ENCODE measurements around the gene FBXO28.
"Not testable (repeated sequence)": the region's sequence is repeated elsewhere in the genome, so short reads cannot be mapped to it uniquely, and the experiment has no call there.

The FBXO28 gene

DNA sequence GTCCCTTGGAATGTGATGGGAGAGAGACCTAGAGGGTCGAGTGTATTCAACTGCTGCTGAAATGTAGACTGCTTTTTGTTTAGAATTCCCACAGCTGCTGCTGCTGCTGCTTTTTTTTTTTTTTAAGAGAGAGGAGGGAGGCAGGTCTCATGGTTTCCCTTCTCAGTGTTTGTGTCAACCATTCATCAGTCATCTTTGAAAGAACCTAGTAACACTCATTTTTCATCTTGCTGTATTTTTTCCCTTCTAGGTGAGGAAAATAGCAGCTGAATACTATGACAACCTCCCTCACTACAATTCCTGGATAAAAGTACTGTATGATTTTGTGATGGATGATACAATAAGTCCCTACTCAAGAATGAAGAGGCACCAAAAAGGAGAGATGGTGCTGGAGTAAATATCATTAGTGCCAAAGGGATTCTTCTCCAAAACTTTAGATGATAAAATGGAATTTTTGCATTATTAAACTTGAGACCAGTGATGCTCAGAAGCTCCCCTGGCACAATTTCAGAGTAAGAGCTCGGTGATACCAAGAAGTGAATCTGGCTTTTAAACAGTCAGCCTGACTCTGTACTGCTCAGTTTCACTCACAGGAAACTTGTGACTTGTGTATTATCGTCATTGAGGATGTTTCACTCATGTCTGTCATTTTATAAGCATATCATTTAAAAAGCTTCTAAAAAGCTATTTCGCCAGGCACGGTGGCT, 78.3 kb downstream of the FBXO28 start:
- no peak for DNase-seq

DNA sequence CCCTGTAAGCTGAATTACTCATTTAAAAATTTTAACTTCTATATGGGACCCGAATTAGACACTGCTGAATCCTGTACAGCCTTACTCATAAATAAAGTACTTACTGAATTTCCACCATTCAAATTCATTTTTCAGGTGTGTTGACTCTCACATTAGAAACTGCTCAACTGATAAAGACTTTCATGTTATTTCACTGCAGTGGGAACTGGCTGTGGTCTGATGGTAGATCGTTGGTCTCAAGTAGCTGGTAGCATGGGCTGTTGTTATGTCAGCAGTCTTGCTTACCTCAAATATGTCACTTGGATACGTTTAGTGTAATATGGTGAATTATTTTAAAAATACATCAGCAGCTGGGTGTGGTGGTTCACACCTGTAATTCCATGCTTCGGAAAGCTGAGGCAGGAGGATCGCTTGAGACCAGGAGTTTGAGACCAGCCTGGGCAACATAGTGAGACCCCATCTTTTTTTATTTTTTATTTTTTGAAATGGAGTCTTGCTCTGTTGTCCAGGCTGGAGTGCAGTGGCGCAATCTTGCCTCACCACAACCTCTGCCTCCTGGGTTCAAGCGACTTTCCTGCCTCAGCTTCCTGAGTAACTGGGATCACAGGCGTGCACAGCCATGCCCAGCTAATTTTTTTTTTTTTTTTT, 79.5 kb downstream of the FBXO28 start:
- no peak for DNase-seq

DNA sequence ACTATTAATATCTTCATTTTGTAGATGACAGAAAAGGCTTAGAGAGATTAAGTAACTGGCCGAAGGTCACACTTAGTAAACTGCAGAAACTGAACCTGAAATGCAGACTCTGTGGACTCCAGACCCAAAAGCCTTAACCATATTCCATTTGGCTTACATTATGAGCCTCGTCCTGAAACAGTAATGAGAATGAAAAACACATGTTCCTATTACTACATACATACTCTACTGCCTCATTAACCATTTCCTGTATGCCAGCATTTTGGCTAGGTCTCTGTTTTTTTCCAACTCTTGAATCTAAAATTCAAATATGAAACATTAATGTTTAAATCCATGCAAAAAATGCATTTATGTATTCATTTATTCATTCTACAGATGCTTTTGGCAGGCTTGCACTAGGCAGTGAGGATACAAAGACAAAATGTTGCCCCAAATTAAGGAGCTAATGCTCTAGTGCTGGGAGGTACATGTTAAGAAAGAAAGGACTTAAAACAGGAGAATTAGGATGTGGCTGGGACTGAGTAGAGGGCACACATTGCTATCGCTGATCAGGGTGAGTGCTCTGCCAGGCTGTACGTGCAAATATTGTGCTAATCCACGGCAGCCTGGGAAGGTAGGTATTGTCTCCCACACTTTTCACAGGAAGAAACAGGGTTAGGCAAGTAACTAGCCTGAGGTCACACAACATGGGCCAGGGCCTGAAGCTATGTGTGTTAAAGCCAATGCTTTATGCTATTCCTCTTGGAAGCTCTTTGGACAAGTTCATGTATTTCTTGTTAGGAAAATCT, 83.1 kb downstream of the FBXO28 start:
- no peak for DNase-seq

DNA sequence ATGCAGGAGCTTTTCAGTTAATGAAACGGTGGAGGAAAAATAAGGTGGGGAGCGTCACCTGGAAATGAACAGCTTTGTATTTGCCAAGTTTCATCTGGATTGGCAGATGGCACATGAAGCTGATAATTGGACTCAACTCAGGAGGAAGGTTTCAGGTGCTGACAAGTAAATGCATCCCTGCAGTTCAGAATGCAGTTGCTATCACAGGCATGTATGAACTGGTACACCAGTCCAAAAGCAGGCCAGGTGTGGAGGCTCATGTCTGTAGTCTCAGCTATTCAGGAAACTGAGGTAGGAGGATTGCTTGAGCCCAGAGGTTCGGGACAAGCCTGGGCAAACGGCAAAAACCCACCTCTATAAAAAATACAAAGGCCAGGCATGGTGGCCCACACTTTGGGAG, 84.7 kb downstream of the FBXO28 start:
- no peak for DNase-seq

DNA sequence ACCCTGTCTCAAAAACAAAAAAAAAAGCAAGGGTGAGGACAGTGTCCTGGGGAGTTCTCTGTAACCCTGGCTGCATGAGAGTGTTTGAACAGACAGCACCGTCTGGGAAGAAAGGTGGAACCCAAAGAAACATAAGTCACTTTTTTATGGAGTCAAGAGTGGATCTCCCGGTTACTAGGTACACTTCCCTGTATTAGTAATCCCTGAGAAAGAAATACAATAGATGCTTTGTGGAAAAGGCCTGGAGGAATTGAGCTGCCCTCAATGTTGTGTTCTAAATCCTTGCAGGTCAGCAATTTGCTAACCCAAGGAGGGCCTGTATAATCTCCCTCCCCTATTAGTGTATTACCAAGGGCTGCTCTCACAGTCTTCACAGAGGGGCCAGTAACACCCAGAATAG, 85.8 kb downstream of the FBXO28 start:
- DNase-seq = no peak

DNA sequence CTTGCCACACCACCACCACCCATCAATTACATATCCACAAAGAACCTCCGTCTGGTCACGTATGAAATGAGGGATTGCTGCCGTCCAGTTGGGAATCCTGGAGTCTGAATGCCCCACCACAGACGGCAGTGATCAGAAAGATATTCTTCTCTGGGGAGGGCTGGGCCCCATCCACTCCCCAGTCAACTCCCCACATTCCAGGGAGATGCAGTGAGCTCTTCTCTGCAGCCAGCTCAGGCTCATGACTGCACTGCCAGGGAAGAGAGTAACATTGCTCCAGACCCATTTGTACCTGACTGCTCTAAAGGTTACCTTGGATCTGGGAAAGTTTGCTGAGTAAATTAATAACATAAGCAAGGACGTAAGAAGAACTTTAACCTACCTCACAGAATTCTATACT, 87.5 kb downstream of the FBXO28 start:
- no peak for DNase-seq

DNA sequence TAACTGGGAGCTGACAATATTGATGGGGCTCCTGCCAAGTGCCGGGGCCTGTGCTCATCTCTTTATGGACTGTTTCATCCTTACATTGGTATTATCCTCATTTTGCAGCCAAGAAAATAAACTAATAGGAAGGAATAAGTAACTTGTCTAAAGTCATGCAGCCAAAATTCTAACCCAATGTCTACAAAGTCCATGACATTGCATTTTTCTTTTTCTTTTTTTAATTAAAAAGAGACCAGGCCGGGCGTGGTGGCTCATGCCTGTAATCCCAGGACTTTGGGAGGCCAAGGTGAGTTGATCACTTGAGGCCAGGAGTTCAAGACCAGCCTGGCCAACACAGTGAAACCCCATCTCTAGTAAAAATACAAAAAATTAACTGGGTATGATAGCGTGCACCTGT, 87.9 kb downstream of the FBXO28 start:
- no peak for DNase-seq

DNA sequence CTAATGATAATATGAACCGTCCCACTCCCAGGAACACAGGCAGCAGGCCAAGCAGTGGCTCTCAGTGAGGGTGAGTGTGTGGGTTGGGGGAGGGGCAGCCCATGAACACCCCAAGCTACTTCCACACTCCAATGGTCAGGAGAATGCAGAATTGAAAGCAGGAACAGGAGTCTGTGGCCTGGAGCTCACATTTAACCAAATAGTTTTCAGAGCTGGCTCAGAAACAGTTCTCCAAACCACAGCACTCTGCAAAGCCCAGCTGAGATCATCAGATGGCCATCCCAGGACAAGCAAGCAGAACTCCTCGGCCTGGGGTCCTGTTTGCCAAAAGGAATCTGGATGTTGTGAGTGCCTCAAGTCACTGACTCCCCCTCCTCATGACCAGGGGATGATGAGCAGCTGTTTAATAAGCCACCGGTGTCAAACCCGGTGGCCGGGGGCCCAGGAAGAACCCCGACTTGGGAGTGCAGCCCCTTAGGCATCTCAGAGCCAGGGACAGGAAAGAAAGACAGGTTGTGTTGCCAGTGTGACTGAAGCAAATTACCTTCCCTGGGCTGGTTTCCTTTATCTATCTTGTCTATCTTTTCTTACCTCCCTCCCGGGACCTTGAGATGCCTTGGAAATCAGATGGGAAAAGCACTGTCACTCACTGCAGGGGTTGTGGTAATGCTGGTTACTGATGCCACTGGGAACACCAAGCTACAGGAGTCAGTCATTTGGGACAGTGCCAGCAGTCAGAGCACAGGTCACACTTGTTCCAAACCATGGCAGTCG, 89.5 kb downstream of the FBXO28 start:
- DNase-seq = no peak

DNA sequence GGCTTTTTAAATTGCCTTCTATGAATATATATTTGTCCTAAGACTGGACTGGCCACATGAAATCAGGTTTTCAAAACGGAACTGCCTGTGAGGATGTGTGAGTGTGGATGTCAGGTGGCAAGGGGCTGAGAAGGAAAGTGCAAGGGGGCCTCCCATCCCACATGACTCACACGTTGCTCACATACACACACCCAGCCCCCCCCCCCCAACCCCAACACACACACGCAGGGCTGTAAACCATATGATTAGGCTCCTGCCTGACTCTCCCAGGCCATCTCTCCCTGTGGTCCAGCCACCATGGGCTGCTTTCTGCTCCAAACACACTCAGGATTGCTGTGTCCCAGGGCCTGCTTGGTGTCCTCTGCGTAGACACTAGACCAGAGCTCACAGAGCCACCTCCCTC, 91.5 kb downstream of the FBXO28 start:
- DNase-seq = no peak

DNA sequence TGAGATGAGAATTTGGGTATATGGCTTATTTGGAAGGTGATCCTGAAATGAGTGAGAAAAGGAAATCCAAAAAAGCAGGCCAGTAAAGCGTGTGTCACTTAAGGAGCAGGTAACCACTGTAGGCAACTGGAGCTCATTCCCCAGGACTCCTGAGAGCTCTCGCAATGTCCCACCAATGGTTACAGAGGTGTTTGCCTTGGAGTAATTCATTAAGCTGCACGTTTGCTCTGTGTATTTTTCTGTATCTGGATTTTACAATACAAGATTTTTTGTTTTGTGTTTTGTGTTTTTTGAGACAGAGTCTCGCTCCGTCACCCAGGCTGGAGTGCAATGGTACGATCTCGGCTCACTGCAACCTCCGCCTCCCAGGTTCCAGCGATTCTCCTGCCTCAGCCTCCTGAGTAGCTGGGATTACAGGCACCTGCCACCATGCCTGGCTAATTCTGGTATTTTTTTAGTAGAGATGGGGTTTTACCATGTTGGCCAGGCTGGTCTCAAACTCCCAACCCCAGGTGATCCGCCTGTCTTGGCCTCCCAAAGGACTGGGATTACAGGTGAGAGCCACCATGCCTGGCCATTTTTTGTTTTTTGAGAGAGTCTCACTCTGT, 92.1 kb downstream of the FBXO28 start:
- not testable (repeated sequence) for DNase-seq

DNA sequence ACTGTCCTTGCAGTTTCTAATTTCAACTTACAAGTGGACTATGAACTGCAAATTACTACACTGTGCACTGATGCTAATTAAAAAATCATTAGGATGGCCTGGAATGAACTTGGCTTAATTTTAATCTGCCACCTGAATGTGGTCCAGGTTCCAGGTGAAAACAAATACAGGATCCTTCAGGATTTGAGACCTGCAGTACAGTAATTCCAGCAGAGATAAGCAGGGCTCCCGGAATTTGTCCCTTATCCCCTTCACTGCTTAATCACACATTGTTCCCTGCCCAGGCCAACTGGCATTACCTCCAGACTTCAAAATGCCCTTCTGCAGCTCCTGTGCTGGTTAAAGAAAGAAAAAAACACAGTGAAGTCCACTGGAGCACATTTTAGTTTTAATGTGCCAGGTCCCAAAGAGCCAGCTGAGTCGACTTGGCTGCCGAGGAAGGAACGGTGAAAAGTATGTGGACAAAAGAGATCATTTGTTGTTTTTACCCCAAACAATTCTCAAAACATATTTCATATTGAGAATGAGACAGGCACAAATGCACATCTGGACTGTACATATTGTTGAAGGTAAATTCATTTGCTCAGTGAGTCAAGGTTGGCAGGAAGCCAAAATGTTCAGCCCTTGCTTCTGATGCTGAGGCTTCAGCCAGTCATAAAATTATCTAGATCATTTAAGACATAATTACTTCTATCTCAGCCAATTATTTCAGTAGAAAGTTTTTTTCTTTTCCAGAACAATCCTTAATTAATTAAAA, 97.5 kb downstream of the FBXO28 start:
- no peak for DNase-seq
